PC-3 (cell line): Measurements from ENCODE around the gene KIF13A.

ENCODE experiments used
- CTCF ChIP-seq: fragments of 300-600 bp; sonication (generic); conservative IDR thresholded peaks from 2 replicates; pipeline ENCODE4 v1.5.1; 2017; ENCODE audit warnings: antibody characterized with exemption, low read depth, mild to moderate bottlenecking, low read length
- EZH2 ChIP-seq: fragments of 300-600 bp; sonication (generic); IDR thresholded peaks from one replicate; pipeline ENCODE4 v1.6.1; 2017; ENCODE audit warnings: antibody characterized with exemption, mild to moderate bottlenecking, low read length; ENCODE audit not compliant: unreplicated experiment
- EZH2phosphoT487 ChIP-seq: fragments of 300-600 bp; sonication (generic); IDR thresholded peaks from 2 replicates; pipeline ENCODE4 v1.6.1; 2018; ENCODE audit warnings: mild to moderate bottlenecking, antibody characterized with exemption, low read length, borderline replicate concordance

- no peak for TF ChIP-seq CTCF
- no peak for TF ChIP-seq EZH2
- TF ChIP-seq EZH2phosphoT487, result no peak
Measured at GRCh38 chr6:17785094-17785787, 202.2 kb downstream of the KIF13A start.
